ENCODE results near the gene EPHA10. TPM values are rescaled to one million over a fixed set of nuclear protein-coding genes. Genes with fewer than 3 reads are reported as not detected.
"Not testable (repeated sequence)": the region's sequence is repeated elsewhere in the genome, so short reads cannot be mapped to it uniquely, and the experiment has no call there.

The EPHA10 gene
- total and polyA plus RNA-seq, 7 donors: 0.05 TPM; not detected in 6

DNA sequence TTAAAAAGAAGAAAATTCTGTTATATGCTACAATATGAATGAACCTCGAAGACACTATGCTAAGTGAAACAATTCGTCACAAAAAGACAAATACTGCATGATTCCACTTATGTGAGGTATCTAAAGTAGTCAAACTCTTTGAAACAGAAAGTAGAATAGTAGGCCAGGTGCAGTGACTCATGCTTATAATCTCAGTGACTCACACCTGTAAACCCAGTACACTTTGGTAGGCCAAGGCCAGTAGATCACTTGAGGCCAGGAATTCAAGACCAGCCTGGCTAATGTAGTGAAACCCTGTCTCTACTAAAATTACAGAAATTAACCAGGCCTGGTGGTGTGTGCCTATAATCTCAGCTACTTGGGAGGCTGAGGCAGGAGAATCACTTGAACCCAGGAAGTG lies 25.7 kb downstream of the EPHA10 start:
- Histone ChIP-seq H3K4me1 (no peaks in the 10 kb centered on the region), H3K27ac (no peak overlapping the region), H3K9me3 (no peaks in the 10 kb centered on the region), H3K36me3 (ENCODE audit: insufficient read depth in 1 of 2, low read depth in 1 of 2) (no peaks in the 10 kb centered on the region), H3K27me3 (ENCODE audit: insufficient read depth in 3 of 3, low read length in 2 of 3) (peaks cover 0 to 20% (median 5%) of the 10 kb centered on the region in 3 donors), H3K4me3 (no peak overlapping the region)
- no peak for ATAC-seq
- 93 to 98% (median 94%) methylated on average over 2 of the region's 2 CpGs for WGBS, 3 donors
- DNase-seq: no peak
- intact Hi-C loops (cut with DNase I): no loop called here
- TF ChIP-seq, protein P1, sequence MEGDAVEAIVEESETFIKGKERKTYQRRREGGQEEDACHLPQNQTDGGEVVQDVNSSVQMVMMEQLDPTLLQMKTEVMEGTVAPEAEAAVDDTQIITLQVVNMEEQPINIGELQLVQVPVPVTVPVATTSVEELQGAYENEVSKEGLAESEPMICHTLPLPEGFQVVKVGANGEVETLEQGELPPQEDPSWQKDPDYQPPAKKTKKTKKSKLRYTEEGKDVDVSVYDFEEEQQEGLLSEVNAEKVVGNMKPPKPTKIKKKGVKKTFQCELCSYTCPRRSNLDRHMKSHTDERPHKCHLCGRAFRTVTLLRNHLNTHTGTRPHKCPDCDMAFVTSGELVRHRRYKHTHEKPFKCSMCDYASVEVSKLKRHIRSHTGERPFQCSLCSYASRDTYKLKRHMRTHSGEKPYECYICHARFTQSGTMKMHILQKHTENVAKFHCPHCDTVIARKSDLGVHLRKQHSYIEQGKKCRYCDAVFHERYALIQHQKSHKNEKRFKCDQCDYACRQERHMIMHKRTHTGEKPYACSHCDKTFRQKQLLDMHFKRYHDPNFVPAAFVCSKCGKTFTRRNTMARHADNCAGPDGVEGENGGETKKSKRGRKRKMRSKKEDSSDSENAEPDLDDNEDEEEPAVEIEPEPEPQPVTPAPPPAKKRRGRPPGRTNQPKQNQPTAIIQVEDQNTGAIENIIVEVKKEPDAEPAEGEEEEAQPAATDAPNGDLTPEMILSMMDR (IDR thresholded peaks at IDR 0.05): no peak

DNA sequence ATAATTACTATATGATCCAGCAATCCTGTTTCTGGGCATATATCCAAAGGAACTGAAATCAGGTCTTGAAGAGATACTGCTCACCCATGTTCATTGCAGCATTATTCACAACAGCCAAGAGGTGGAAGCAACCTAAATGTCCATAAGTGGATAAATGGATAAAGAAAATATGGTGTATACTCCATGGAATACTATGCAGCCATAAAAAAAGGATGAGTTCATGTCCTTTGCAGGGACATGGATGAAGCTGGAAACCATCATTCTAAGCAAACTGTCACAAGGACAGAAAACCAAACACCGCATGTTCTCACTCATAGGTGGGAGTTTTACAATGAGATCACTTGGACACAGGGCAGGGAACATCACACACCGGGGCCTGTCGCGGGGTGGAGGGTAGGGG lies 26.3 kb downstream of the EPHA10 start:
- H3K27me3 ChIP-seq (ENCODE audit: insufficient read depth in 3 of 3, low read length in 2 of 3): peaks cover 0 to 24% (median 5%) of the 10 kb centered on the region in 3 donors
- H3K4me3 ChIP-seq; H3K36me3 ChIP-seq (ENCODE audit: insufficient read depth in 1 of 2, low read depth in 1 of 2); intact Hi-C loops (cut with DNase I); DNase-seq; H3K27ac ChIP-seq; ATAC-seq; H3K4me1 ChIP-seq; H3K9me3 ChIP-seq: not testable (repeated sequence)
- 85 to 92% (median 86%) methylated on average over 4 of the region's 4 CpGs for WGBS, 3 donors

- H3K36me3 ChIP-seq (ENCODE audit: insufficient read depth in 1 of 2, low read depth in 1 of 2); H3K9me3 ChIP-seq; H3K27ac ChIP-seq; DNase-seq; H3K4me3 ChIP-seq; H3K4me1 ChIP-seq; ATAC-seq; intact Hi-C loops (cut with DNase I): not testable (repeated sequence)
- H3K27me3 ChIP-seq (ENCODE audit: insufficient read depth in 3 of 3, low read length in 2 of 3): peaks cover 0 to 28% (median 5%) of the 10 kb centered on the region in 3 donors
- 80 to 82% (median 81%) methylated on average over 7 of the region's 7 CpGs for WGBS, 3 donors
These were observed 26.9 kb downstream of the EPHA10 start for GRCh38 chr1:37737975-37738374.

DNA sequence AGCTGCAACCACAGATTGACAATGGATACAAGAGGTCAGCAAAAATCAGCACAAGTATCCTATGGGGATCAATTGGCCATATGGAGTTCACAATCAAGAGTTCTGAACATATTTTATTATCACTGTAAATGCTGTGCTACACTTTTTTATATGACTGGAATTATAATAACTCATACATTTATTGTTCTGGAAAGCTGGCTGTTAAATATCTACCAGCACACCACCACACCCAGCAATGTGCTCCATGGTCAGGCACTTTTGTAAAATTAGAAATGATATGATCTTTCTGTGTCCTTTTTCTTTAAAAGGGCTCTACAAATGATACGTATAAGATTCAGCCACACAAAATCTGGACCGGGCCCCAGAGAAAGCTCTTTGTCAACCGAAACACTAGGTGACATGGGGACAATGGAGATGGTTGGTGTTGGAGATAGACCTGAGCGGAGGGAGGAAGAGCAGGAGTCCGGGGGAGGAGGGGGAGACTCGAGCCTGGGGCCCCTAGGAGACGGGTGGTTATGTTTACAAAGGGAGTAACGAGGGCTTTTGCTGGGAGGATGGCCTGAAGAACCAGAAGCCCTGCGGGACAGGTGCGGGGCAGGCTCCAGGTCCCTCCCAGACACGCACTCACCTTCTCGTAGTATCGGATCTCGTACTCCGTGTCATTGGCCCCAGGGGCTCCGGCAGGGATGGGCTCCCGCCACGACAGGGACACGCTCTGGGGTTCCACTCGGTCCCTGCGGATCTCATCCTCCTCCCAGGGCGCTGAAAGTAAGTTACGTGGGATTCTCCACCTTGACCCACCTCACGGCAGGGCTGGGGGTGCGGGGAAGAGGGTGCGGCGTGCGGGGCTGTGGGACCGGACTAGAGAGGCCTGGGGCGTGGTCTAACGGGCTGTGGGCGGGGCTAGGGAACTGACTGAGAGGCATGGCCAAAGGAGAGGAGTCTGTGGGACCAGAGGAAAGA lies 30.0 kb downstream of the EPHA10 start:
- Histone ChIP-seq H3K27me3 (ENCODE audit: insufficient read depth in 3 of 3, low read length in 2 of 3) (peaks cover 0 to 34% (median 5%) of the 10 kb centered on the region in 3 donors), H3K36me3 (ENCODE audit: insufficient read depth in 1 of 2, low read depth in 1 of 2) (no peaks in the 10 kb centered on the region), H3K4me1 (no peaks in the 10 kb centered on the region), H3K9me3 (no peaks in the 10 kb centered on the region), H3K4me3 (no peak overlapping the region), H3K27ac (no peak overlapping the region)
- TF ChIP-seq, protein P1 (IDR thresholded peaks at IDR 0.05): no peak
- intact Hi-C loops (cut with DNase I): no loop called here
- DNase-seq: peak in 1 of 2 donors; percentile 52
- WGBS, 3 donors: 8 to 11% (median 9%) methylated on average over 32 of the region's 32 CpGs
- no peak for ATAC-seq

DNA sequence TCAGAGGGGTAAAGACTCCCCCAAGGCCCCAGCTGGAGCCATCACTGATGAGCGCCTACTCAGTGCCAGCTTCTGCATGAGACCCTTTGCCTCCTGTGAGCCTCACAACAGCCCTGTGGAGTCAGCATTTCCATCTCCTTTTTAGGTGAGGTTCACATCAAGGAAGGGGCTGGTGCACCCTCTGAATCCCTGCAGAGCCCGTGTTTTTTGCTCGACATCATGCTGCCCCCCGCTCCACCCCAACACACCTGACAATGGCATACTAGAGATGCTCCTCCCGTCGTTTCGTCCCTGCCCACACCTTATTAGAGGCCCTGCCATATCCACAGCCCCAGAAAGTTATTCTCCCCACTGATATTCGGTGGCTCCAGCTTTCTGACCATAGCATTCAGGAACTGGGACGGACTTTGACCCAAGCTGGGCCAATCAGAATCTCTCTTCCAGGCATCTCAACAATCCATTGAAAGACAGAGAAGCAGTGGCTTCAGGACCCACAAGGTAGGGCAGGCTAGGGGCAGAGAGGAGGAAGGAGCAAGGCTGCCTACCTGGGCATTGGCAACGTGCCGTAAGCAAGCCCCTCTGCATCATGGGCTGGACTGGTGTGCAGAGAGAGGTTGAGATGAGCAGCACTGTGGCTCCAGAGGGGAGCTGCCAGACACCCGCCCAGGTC lies 32.7 kb downstream of the EPHA10 start:
- Histone ChIP-seq H3K4me3 (no peak overlapping the region), H3K9me3 (no peaks in the 10 kb centered on the region), H3K4me1 (no peaks in the 10 kb centered on the region), H3K36me3 (ENCODE audit: insufficient read depth in 1 of 2, low read depth in 1 of 2) (no peaks in the 10 kb centered on the region), H3K27me3 (ENCODE audit: insufficient read depth in 3 of 3, low read length in 2 of 3) (peaks cover 0 to 44% (median 5%) of the 10 kb centered on the region in 3 donors), H3K27ac (no peak overlapping the region)
- intact Hi-C loops (cut with DNase I): no loop called here
- TF ChIP-seq, protein P1 (IDR thresholded peaks at IDR 0.05): no peak
- DNase-seq (peak in 1 of 2 donors; percentile 34), ATAC-seq (no peak)
- 71 to 75% (median 74%) methylated on average over 12 of the region's 12 CpGs for WGBS, 3 donors

Data from psoas muscle (tissue), 8 donors.